Measurements from ENCODE around the gene TRIP12.

TRIP12 gene

DNA sequence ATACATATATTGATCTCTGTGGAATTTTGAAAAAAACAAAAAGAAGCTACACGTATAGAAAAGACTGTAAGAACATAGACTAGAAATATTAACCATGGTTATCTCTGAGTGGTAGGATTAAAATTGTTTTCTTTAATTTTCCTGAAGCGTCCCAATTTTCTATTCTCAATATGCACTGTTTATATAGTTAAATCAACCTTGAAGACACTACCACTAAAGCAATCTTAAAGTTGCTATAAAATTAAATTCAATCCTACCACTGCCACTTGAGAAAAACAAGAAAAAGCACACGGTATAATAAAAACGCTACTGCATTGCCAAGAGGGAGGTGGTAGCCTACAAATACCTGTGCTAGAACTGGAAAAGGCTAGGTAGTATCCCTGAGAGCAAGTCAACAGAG, 47.2 kb downstream of the TRIP12 start:
- Histone ChIP-seq H3K27me3 (ENCODE audit: control insufficient read depth, insufficient read depth, low read length) (no peaks in the 10 kb centered on the region), H3K4me1 (ENCODE audit: control insufficient read depth, insufficient read depth, low read length) (no peaks in the 10 kb centered on the region), H3K36me3 (ENCODE audit: control insufficient read depth, insufficient read depth, low read length) (peaks cover 29% of the 10 kb centered on the region), H3K9ac (ENCODE audit: low read length) (no peak overlapping the region), H3K9me3 (ENCODE audit: control insufficient read depth, insufficient read depth, low read depth, low read length) (no peaks in the 10 kb centered on the region), H3K27ac (ENCODE audit: low read depth, low read length) (no peak overlapping the region), H3K4me3 (ENCODE audit: low read depth, low read length) (no peak overlapping the region)

DNA sequence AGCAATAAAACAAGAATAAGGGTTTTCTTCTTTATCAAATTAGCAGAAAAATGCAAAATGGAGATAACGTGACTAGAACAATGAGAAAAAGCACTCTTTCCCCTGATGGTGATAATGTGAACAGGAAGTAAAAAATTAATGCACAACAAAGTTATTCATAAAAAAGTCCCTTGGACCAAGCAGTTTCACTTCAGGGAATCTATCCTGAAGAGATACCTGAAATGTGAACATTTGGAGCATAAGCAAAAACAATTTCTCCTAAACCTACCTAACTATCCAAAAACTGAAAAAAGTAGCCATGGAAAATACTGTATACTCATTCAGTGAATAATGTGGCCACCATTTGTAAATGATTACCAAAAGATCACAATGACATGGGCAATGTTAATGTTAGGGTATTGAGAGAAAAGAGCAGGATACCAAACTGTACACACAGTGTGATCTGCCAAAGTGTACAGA, 48.7 kb downstream of the TRIP12 start:
- no peaks in the 10 kb centered on the region for H3K27me3 ChIP-seq (ENCODE audit: control insufficient read depth, insufficient read depth, low read length)

DNA sequence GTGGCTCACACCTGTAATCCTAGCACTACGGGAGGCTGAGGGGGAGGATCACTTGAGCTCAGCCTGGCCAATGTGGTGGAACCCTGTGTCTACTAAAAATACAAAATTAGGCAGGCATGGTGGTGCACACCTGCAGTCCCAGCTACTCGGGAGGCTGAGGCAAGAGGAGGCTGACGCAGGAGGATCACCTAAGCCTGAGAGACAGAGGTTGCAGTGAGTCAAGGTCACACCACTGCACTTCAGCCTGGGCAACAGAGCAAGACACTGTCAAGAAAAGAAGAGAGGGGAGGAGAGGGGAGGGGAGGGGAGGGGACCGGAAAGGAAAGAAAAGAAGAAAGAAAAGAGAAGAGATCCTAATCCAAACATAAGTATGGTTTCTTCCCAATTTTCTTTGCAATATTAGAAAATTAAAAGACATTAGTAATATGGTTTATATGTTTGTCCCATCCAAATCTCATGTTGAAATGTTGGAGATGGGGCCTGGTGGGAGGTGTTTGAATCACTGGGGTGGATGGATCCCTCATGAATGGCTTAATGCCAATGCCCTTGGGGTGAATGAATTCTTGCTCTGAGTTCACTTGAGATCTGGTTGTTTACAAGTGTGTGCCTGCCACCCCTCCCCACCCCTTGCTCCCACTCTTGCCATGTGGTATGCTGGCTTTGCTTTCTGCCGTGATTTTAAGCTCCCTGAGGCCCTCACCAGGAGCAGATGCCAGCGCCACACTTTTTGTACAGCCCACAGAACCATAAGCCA, 50.7 kb downstream of the TRIP12 start:
- Histone ChIP-seq H3K27me3 (ENCODE audit: control insufficient read depth, insufficient read depth, low read length) (no peaks in the 10 kb centered on the region), H3K4me3 (ENCODE audit: low read depth, low read length) (no peak overlapping the region), H3K36me3 (ENCODE audit: control insufficient read depth, insufficient read depth, low read length) (peaks cover 9% of the 10 kb centered on the region; the same call in 1 of the 2 replicates), H3K27ac (ENCODE audit: low read depth, low read length) (no peak overlapping the region), H3K4me1 (ENCODE audit: control insufficient read depth, insufficient read depth, low read length) (peaks cover 7% of the 10 kb centered on the region; the same call in 1 of the 2 replicates), H3K9me3 (ENCODE audit: control insufficient read depth, insufficient read depth, low read depth, low read length) (no peaks in the 10 kb centered on the region), H3K9ac (ENCODE audit: low read length) (no peak overlapping the region)

More for the DNA sequence above, 48.7 kb downstream of the TRIP12 start:
- H3K27ac ChIP-seq (ENCODE audit: low read depth, low read length), result no peak overlapping the region
- H3K4me1 ChIP-seq (ENCODE audit: control insufficient read depth, insufficient read depth, low read length), result peaks cover 7% of the 10 kb centered on the region; the same call in 1 of the 2 replicates
- H3K4me3 ChIP-seq (ENCODE audit: low read depth, low read length), result no peak overlapping the region
- H3K9ac ChIP-seq (ENCODE audit: low read length), result no peak overlapping the region
- no peaks in the 10 kb centered on the region for H3K9me3 ChIP-seq (ENCODE audit: control insufficient read depth, insufficient read depth, low read depth, low read length)
- H3K36me3 ChIP-seq (ENCODE audit: control insufficient read depth, insufficient read depth, low read length), result peaks cover 23% of the 10 kb centered on the region

DNA sequence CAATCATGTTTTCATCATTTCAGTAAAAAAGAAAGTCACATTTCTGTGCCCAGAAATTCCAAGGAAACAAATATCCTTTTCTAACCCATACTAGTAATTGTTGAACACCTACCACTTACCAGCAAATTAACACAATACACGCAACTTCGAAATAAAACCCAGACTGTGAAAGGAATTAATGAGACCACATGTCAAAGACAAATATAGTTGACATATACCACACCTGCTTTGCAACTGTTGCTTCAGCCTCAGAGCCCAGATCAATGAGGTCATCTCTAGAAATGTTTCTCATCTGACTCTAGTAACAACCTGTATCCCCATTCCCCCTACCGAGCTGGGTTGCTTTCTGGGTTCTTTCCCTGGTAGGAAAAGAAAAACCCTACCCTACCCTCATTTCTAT, 52.6 kb downstream of the TRIP12 start:
- Histone ChIP-seq H3K4me1 (ENCODE audit: control insufficient read depth, insufficient read depth, low read length) (peaks cover 7% of the 10 kb centered on the region; the same call in 1 of the 2 replicates), H3K4me3 (ENCODE audit: low read depth, low read length) (no peak overlapping the region), H3K27ac (ENCODE audit: low read depth, low read length) (no peak overlapping the region), H3K27me3 (ENCODE audit: control insufficient read depth, insufficient read depth, low read length) (no peaks in the 10 kb centered on the region), H3K9ac (ENCODE audit: low read length) (no peak overlapping the region), H3K9me3 (ENCODE audit: control insufficient read depth, insufficient read depth, low read depth, low read length) (no peaks in the 10 kb centered on the region), H3K36me3 (ENCODE audit: control insufficient read depth, insufficient read depth, low read length) (peaks cover 8% of the 10 kb centered on the region; the same call in 1 of the 2 replicates)

DNA sequence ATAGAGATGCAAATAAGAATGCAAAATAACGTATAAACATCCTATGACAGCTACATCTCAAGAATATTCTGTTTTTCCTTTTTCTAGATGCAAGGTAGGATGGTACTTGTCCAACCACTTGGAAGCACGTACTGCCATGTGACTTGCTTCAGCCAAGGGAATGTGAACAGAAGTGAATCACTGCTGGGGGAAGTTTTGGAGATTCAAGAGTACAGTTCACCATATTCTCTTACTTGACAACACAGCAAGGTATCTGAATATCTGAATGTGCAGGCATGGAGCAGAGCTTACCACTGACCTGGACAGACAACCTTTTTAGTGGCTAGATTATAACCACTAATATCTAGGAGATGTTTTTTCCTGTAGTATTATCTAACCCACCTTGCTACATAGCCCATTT, 53.0 kb downstream of the TRIP12 start:
- Histone ChIP-seq H3K4me3 (ENCODE audit: low read depth, low read length) (no peak overlapping the region), H3K4me1 (ENCODE audit: control insufficient read depth, insufficient read depth, low read length) (peaks cover 7% of the 10 kb centered on the region; the same call in 1 of the 2 replicates), H3K36me3 (ENCODE audit: control insufficient read depth, insufficient read depth, low read length) (peaks cover 8% of the 10 kb centered on the region; the same call in 1 of the 2 replicates), H3K9me3 (ENCODE audit: control insufficient read depth, insufficient read depth, low read depth, low read length) (no peaks in the 10 kb centered on the region), H3K27ac (ENCODE audit: low read depth, low read length) (no peak overlapping the region), H3K9ac (ENCODE audit: low read length) (no peak overlapping the region), H3K27me3 (ENCODE audit: control insufficient read depth, insufficient read depth, low read length) (no peaks in the 10 kb centered on the region)

DNA sequence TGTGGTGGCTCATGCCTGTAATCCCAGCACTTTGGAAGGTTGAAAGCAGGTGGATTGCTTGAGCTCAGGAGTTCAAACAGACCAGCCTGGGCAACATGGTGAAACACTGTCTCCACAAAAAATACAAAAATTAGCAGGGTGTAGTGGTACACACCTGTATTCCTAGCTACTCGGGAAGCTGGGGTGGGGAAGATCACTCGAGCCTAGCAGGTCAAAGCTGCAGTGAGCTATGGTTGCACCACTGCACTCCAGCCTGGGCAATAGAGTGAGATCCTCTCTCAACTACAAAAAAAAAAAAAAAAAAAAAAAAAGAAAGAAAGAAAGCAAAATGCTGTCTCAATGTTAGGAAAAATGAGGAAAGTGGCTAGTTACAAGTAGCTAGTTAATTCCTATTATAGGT, 56.8 kb downstream of the TRIP12 start:
- no peak overlapping the region for H3K9ac ChIP-seq (ENCODE audit: low read length)
- peaks cover 7% of the 10 kb centered on the region; the same call in 1 of the 2 replicates for H3K4me1 ChIP-seq (ENCODE audit: control insufficient read depth, insufficient read depth, low read length)
- H3K27me3 ChIP-seq (ENCODE audit: control insufficient read depth, insufficient read depth, low read length), result no peaks in the 10 kb centered on the region
- H3K27ac ChIP-seq (ENCODE audit: low read depth, low read length), result no peak overlapping the region
- H3K9me3 ChIP-seq (ENCODE audit: control insufficient read depth, insufficient read depth, low read depth, low read length), result no peaks in the 10 kb centered on the region
- H3K36me3 ChIP-seq (ENCODE audit: control insufficient read depth, insufficient read depth, low read length), result peaks cover 3% of the 10 kb centered on the region; the same call in 1 of the 2 replicates
- no peak overlapping the region for H3K4me3 ChIP-seq (ENCODE audit: low read depth, low read length)

DNA sequence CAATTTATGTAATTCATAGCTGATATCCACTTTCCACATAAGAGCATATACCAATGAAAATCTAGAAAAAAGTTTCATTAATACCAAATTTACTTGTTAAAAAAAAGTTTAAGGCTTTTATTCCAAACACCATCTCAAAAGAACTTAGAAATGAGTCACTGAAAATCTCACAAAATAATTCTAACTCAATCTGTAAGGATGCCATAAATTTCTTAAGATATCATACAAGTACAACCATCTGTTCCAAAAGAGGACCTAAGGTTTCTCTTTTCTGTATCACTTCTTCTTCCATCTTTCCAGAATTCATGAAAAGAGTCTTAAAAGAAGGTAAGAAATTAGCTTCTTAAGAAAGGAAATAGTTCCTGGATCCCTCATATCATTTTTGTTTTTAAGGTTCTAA, 60.4 kb downstream of the TRIP12 start:
- Histone ChIP-seq H3K9ac (ENCODE audit: low read length) (no peak overlapping the region), H3K9me3 (ENCODE audit: control insufficient read depth, insufficient read depth, low read depth, low read length) (no peaks in the 10 kb centered on the region), H3K4me3 (ENCODE audit: low read depth, low read length) (no peak overlapping the region), H3K36me3 (ENCODE audit: control insufficient read depth, insufficient read depth, low read length) (peaks cover 30% of the 10 kb centered on the region), H3K27ac (ENCODE audit: low read depth, low read length) (no peak overlapping the region), H3K27me3 (ENCODE audit: control insufficient read depth, insufficient read depth, low read length) (no peaks in the 10 kb centered on the region), H3K4me1 (ENCODE audit: control insufficient read depth, insufficient read depth, low read length) (no peaks in the 10 kb centered on the region)

DNA sequence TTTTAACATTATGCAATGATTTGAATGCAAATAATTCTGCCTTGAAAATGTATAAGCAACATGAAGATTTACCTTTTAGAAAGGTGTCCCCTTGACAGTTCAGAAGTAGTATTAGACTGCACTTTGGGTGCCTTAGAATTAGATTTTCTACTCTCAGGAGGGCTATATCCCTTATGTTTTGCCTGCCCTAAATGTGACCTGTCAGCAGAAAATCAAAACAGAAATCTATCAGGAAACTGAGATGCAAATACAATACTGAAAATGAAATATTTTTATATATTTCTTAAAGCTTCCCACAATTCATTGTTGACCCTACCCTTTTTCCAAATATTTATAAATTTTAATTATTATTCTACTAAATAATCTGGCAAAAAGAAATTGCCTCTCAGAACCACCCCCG, 61.5 kb downstream of the TRIP12 start:
- H3K9ac ChIP-seq (ENCODE audit: low read length), result no peak overlapping the region
- H3K4me1 ChIP-seq (ENCODE audit: control insufficient read depth, insufficient read depth, low read length), result no peaks in the 10 kb centered on the region
- H3K4me3 ChIP-seq (ENCODE audit: low read depth, low read length), result no peak overlapping the region
- no peak overlapping the region for H3K27ac ChIP-seq (ENCODE audit: low read depth, low read length)
- peaks cover 41% of the 10 kb centered on the region for H3K36me3 ChIP-seq (ENCODE audit: control insufficient read depth, insufficient read depth, low read length)
- no peaks in the 10 kb centered on the region for H3K27me3 ChIP-seq (ENCODE audit: control insufficient read depth, insufficient read depth, low read length)
- H3K9me3 ChIP-seq (ENCODE audit: control insufficient read depth, insufficient read depth, low read depth, low read length), result no peaks in the 10 kb centered on the region

DNA sequence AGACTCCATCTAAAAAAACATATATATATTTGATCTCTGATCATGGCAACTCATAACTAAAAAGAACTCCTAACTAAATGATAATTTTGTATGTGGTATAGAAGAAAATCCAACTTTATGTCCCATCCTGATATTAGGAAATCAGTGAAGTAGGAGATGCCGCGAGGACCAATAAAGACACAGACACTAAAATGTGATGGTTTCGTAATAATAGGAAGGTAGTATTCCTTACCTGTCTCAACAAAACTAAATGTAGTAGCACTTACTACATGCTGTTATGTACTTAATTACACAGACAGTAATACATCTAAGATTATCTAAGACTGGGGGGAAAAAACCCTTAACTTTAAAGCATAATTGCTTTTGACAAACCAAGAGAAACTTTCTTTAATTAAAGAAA, 63.5 kb downstream of the TRIP12 start:
- Histone ChIP-seq H3K4me1 (ENCODE audit: control insufficient read depth, insufficient read depth, low read length) (no peaks in the 10 kb centered on the region), H3K36me3 (ENCODE audit: control insufficient read depth, insufficient read depth, low read length) (peaks cover 54% of the 10 kb centered on the region), H3K27ac (ENCODE audit: low read depth, low read length) (no peak overlapping the region), H3K9ac (ENCODE audit: low read length) (no peak overlapping the region), H3K27me3 (ENCODE audit: control insufficient read depth, insufficient read depth, low read length) (no peaks in the 10 kb centered on the region), H3K9me3 (ENCODE audit: control insufficient read depth, insufficient read depth, low read depth, low read length) (no peaks in the 10 kb centered on the region), H3K4me3 (ENCODE audit: low read depth, low read length) (no peak overlapping the region)

DNA sequence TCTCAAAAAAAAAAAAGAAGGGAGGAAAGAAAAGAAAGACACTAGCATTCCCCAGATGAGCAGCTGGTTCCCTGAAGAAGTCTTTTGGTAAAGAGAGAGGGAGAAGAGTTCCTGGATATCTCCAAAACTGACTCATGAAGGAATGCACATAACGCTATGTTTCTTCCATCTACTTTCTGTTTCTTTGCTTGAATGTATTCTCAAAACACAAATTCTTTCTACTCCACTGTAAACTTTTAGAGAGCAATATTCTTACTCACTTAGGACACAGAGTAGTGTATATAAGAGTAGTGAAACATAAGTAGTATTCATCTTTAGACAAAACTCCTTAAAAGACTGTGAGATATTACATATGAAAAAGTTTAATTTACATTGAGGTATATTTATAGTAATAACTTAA, 64.2 kb downstream of the TRIP12 start:
- no peak overlapping the region for H3K27ac ChIP-seq (ENCODE audit: low read depth, low read length)
- H3K27me3 ChIP-seq (ENCODE audit: control insufficient read depth, insufficient read depth, low read length), result no peaks in the 10 kb centered on the region
- H3K4me1 ChIP-seq (ENCODE audit: control insufficient read depth, insufficient read depth, low read length), result no peaks in the 10 kb centered on the region
- no peaks in the 10 kb centered on the region for H3K9me3 ChIP-seq (ENCODE audit: control insufficient read depth, insufficient read depth, low read depth, low read length)
- no peak overlapping the region for H3K4me3 ChIP-seq (ENCODE audit: low read depth, low read length)
- H3K36me3 ChIP-seq (ENCODE audit: control insufficient read depth, insufficient read depth, low read length), result peaks cover 57% of the 10 kb centered on the region
- H3K9ac ChIP-seq (ENCODE audit: low read length), result no peak overlapping the region

DNA sequence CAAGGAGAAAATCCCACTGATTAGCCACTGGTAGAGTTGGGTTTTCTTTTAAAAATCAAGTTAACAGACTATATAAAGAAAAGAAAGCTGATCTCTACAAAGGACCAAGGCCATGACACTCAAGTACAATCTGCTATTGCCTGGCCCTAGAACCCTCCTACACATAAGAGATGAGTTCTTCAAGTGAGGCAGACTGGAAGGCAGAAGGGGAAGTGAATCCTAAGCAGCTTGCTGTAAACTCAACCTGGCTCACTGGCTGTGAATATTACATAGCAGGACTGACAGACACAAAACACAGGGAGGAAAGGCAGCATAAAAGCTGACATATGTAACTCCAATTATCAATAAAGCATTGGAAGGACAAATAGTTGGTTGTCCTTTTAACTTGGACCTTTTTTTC, 65.4 kb downstream of the TRIP12 start:
- Histone ChIP-seq H3K4me1 (ENCODE audit: control insufficient read depth, insufficient read depth, low read length) (no peaks in the 10 kb centered on the region), H3K27ac (ENCODE audit: low read depth, low read length) (no peak overlapping the region), H3K9me3 (ENCODE audit: control insufficient read depth, insufficient read depth, low read depth, low read length) (no peaks in the 10 kb centered on the region), H3K36me3 (ENCODE audit: control insufficient read depth, insufficient read depth, low read length) (peaks cover 65% of the 10 kb centered on the region), H3K4me3 (ENCODE audit: low read depth, low read length) (no peak overlapping the region), H3K27me3 (ENCODE audit: control insufficient read depth, insufficient read depth, low read length) (no peaks in the 10 kb centered on the region), H3K9ac (ENCODE audit: low read length) (no peak overlapping the region)

All from HUES6 (cell line).